PC-9 (cell line): ENCODE data around the gene CDK11B.
"Not testable (repeated sequence)": the region's sequence is repeated elsewhere in the genome, so short reads cannot be mapped to it uniquely, and the experiment has no call there.

Experiments
- EZH2 ChIP-seq: fragments of 200-600 bp; sonication (generic); IDR thresholded peaks from 2 replicates; pipeline ENCODE4 v1.8.0; 2017; ENCODE audit warnings: antibody characterized with exemption, low read depth
- TF ChIP-seq, protein P1 (sequence below): fragments of 200-600 bp; sonication (generic); conservative IDR thresholded peaks from 2 replicates; pipeline ENCODE4 v1.6.1; 2017; ENCODE audit warnings: mixed run types, antibody characterized with exemption, mild to moderate bottlenecking, moderate library complexity

DNA sequence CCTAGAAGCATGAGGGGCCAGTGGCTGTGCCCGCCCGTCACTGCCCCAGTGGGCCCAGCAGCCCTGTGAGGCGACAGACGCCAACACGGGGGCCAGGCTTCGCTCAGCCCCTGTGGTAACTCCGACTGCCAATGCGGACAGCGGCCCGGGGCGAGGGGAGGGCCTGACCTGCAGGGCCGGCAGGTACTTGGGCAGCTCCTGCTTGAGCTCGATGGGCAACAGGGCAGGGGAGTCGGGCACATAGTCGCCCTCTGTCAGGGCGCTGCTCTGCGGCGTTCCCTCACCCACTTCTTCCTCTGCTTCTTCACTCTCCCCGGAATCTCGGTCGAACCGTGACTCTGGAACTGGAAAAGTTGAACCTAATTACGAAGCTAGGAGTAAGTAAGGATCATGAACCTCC lies 48.4 kb upstream of the CDK11B start:
- TF ChIP-seq, protein P1, sequence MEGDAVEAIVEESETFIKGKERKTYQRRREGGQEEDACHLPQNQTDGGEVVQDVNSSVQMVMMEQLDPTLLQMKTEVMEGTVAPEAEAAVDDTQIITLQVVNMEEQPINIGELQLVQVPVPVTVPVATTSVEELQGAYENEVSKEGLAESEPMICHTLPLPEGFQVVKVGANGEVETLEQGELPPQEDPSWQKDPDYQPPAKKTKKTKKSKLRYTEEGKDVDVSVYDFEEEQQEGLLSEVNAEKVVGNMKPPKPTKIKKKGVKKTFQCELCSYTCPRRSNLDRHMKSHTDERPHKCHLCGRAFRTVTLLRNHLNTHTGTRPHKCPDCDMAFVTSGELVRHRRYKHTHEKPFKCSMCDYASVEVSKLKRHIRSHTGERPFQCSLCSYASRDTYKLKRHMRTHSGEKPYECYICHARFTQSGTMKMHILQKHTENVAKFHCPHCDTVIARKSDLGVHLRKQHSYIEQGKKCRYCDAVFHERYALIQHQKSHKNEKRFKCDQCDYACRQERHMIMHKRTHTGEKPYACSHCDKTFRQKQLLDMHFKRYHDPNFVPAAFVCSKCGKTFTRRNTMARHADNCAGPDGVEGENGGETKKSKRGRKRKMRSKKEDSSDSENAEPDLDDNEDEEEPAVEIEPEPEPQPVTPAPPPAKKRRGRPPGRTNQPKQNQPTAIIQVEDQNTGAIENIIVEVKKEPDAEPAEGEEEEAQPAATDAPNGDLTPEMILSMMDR: not testable (repeated sequence)
- not testable (repeated sequence) for TF ChIP-seq EZH2
